NT2/D1 (cell line): ENCODE measurements around the gene ZP2.

Source experiments
- DNase-seq: peaks from one replicate; pipeline ENCODE4 v3.0.0-alpha.2; 2011; ENCODE audit warnings: low read depth, low spot score
- H3K27me3 ChIP-seq: 2 replicates; pipeline ENCODE4 v1.6.0; 2011; ENCODE audit warnings: mild to moderate bottlenecking; ENCODE audit not compliant: insufficient read length, insufficient read depth
- H3K36me3 ChIP-seq: 2 replicates; pipeline ENCODE4 v1.6.1; 2011; ENCODE audit warnings: mild to moderate bottlenecking, low read length, mixed read lengths; ENCODE audit not compliant: insufficient read depth, insufficient read length
- H3K4me1 ChIP-seq: 2 replicates; pipeline ENCODE4 v1.5.1; 2011; ENCODE audit not compliant: insufficient read depth, insufficient read length
- H3K4me3 ChIP-seq: 2 replicates; pipeline ENCODE4 v1.5.1; 2011; ENCODE audit warnings: low read depth; ENCODE audit not compliant: insufficient read length
- H3K9ac ChIP-seq: 2 replicates; pipeline ENCODE4 v1.6.0; 2011; ENCODE audit warnings: low read depth; ENCODE audit not compliant: insufficient read length
- H3K9me3 ChIP-seq: 2 replicates; pipeline ENCODE4 v1.5.1; 2011; ENCODE audit warnings: mild to moderate bottlenecking, low read length; ENCODE audit not compliant: insufficient read depth
- SUZ12 ChIP-seq: IDR thresholded peaks from 2 replicates; pipeline ENCODE4 v1.6.1; 2011; ENCODE audit not compliant: insufficient read length, insufficient read depth; ENCODE audit errors: extremely low read depth
- YY1 ChIP-seq: IDR thresholded peaks from 2 replicates; pipeline ENCODE4 v1.6.1; 2011; ENCODE audit not compliant: insufficient read length, insufficient read depth
- ZNF274 ChIP-seq: IDR thresholded peaks from 2 replicates; pipeline ENCODE4 v1.6.1; 2011; ENCODE audit warnings: mild to moderate bottlenecking, low read depth, low read length

The ZP2 gene

DNA sequence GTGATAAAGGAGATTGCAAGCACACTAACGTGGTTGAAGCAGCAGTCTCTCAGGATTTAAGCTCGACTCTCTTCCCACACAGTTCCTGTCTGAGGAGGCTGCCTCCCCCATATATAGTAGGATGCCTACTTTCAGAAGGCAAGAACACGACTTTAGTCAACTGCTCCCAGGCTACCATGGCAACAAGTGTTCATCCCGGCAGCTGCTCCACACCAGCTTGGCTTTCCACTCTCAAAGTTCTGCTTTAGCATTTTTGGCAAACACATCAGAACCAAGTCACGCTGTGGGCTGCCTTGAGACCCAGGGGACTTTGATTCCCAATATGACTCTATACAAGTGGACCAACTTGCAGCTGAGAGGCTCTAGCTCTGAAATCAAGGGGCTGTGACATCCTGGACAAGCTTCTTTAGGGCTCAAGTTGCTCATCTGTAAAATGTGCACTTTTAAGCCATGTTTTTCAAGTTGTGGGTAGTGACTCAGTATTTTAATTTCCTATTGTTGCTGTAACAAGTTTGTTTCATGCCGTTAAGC, 16.5 kb downstream of the ZP2 start:
- Histone ChIP-seq H3K4me3 (no peak overlapping the region), H3K27me3 (no peaks in the 10 kb centered on the region), H3K9me3 (no peaks in the 10 kb centered on the region), H3K4me1 (no peaks in the 10 kb centered on the region), H3K9ac (no peak overlapping the region), H3K36me3 (no peaks in the 10 kb centered on the region)
- no peak for TF ChIP-seq SUZ12
- TF ChIP-seq ZNF274, result no peak
- no peak for TF ChIP-seq YY1
- DNase-seq, result no peak

DNA sequence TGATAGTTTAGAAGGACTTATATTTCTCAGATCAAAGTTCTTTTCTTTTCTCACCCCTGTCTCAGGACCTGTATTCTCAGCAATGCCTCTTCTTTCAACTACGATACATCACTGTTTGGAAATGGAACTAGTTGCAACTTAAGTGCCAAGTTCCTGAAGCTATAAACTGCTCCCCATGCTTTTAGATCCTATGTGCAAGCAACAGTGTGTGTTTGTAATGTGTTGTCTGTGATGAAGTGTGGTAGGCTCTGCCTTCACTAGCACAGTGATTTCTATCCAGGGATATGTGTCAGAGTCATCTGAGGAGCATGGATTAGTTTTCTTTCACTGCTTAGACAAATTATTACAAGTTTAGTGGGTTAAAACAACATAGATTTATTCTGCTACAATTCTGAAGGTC, 18.4 kb downstream of the ZP2 start:
- Histone ChIP-seq H3K4me3 (no peak overlapping the region), H3K9ac (no peak overlapping the region), H3K27me3 (peaks cover 10% of the 10 kb centered on the region), H3K9me3 (no peaks in the 10 kb centered on the region), H3K36me3 (no peaks in the 10 kb centered on the region), H3K4me1 (peaks cover 4% of the 10 kb centered on the region)
- DNase-seq, result no peak
- TF ChIP-seq ZNF274 (no peak), SUZ12 (no peak), YY1 (no peak)

DNA sequence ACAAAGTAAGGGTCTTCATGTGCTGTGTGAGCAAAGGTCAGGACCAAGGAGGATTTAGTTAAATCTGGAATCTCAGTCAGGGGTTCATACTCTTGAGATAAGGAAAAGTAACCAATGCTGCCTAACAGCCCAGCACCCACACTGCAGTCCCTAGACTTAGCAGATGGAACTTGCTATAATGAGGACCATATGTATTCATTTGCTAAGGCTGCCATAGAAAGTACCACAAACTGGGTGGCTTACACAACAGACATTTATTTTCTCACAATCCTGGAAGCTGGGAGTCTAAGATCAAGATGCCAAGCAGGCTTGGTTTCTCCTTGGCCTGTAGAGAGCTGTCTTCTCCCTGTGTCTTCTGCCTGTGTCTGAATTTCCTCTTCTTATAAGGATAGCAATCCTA, 20.8 kb downstream of the ZP2 start:
- DNase-seq, result no peak

DNA sequence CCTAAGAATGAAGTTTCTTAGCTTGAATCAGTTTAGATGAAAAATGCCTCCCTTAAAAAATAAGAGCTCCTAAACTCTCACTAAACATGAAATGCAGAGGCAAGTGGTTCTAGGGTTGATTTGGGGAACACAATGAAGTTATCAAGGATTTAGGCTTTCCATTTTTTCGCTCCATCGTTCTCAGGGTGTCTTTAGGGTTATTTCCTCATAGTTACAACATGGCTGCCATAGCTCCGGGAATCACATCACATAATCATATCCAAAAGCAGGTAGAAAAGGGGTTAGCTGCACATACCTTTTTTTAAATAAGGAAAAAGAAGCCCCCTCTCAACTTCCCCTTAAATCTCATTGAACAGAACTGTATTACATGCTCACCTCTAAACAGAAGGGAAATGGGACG, 21.4 kb downstream of the ZP2 start:
- TF ChIP-seq ZNF274 (no peak), YY1 (no peak), SUZ12 (no peak)

More for the DNA sequence above, 20.8 kb downstream of the ZP2 start:
- H3K4me3 ChIP-seq, result no peak overlapping the region
- H3K27me3 ChIP-seq, result peaks cover 12% of the 10 kb centered on the region
- TF ChIP-seq YY1 (no peak), ZNF274 (no peak), SUZ12 (no peak)
- H3K9me3 ChIP-seq, result no peaks in the 10 kb centered on the region
- peaks cover 4% of the 10 kb centered on the region for H3K4me1 ChIP-seq
- H3K9ac ChIP-seq, result no peak overlapping the region
- H3K36me3 ChIP-seq, result no peaks in the 10 kb centered on the region

DNA sequence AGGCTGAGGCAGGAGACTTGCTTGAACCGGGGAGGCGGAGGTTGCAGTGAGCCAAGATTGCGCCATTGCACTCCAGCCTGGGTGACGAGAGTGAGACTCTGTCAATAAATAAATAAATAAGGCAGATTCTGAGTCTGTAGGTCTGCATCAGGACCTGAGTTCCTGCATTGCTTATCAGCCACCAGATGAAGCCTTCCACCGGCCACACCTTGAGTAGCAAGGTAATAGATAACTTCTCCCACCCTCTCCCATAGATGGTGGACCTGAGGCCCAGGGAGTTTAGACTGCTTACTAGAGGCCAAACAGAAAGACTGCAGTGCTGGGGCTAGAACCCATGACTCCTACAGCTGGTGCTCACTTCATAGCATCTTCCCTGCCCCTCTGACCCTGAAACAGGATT, 22.1 kb downstream of the ZP2 start:
- no peaks in the 10 kb centered on the region for H3K9me3 ChIP-seq
- no peak for TF ChIP-seq ZNF274

More for the DNA sequence above, 21.4 kb downstream of the ZP2 start:
- no peak for DNase-seq
- Histone ChIP-seq H3K9ac (no peak overlapping the region), H3K36me3 (no peaks in the 10 kb centered on the region), H3K9me3 (no peaks in the 10 kb centered on the region), H3K4me1 (peaks cover 4% of the 10 kb centered on the region), H3K4me3 (no peak overlapping the region), H3K27me3 (peaks cover 12% of the 10 kb centered on the region)

DNA sequence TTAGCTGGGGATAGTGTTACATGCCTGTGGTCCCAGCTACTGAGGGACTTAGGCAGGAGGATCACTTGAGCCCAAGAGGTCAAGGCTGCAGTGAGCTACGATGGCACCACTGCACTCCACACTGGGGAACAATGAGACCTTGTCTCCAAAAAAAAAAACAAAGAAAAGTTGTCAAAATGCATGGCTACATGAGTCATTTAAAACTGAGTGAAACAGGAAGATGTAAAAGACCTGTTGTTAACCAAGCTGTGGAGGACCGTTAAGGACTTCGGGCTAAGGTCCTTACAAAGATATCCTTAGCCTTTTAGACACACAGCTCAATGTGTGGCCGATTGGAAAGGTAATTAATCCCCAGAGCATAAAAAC, 25.1 kb downstream of the ZP2 start:
- Histone ChIP-seq H3K4me3 (no peak overlapping the region), H3K9ac (no peak overlapping the region), H3K9me3 (peaks cover 13% of the 10 kb centered on the region; the same call in 1 of the 2 replicates), H3K4me1 (peaks cover 4% of the 10 kb centered on the region), H3K36me3 (peaks cover 9% of the 10 kb centered on the region), H3K27me3 (peaks cover 12% of the 10 kb centered on the region)
- no peak for DNase-seq
- TF ChIP-seq YY1, result no peak
- TF ChIP-seq ZNF274, result no peak
- no peak for TF ChIP-seq SUZ12

More for the DNA sequence above, 22.1 kb downstream of the ZP2 start:
- peaks cover 12% of the 10 kb centered on the region for H3K27me3 ChIP-seq
- H3K4me1 ChIP-seq, result peaks cover 4% of the 10 kb centered on the region
- no peak overlapping the region for H3K4me3 ChIP-seq
- DNase-seq, result no peak
- H3K9ac ChIP-seq, result no peak overlapping the region
- H3K36me3 ChIP-seq, result no peaks in the 10 kb centered on the region

DNA sequence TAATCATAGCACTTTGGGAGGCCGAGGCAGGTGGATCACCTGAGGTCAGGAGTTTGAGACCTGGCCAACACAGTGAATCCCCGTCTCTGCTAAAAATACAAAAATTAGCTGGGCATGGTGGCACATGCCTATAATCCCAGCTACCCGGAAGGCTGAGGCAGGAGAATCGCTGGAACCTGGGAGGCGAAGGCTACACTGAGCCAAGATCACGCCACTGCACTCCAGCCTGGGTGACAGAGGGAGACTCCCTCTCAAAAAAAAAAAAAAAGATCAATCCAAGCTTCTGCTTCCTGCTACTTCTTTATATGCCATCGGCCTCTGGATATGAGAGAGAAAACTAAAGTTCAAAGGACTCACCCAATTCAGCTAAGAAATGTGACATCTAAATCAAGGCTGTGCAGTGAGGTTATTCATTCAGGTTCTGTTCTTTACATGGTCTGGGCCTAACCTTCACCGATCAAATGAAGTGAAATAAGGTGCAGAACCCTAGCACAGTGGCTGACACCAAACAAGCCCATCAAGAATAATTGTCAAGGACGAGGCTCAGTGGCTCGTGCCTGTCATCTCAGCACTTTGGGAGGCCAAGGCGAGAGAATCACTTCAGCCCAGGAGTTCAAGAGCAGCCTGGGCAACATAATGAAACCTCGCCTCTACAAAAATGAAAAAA, 25.6 kb downstream of the ZP2 start:
- no peak overlapping the region for H3K9ac ChIP-seq
- peaks cover 14% of the 10 kb centered on the region for H3K36me3 ChIP-seq
- H3K4me1 ChIP-seq, result peaks cover 4% of the 10 kb centered on the region
- TF ChIP-seq SUZ12, result no peak
- H3K9me3 ChIP-seq, result peaks cover 16% of the 10 kb centered on the region; the same call in 1 of the 2 replicates
- DNase-seq, result no peak
- peaks cover 12% of the 10 kb centered on the region for H3K27me3 ChIP-seq
- no peak overlapping the region for H3K4me3 ChIP-seq

DNA sequence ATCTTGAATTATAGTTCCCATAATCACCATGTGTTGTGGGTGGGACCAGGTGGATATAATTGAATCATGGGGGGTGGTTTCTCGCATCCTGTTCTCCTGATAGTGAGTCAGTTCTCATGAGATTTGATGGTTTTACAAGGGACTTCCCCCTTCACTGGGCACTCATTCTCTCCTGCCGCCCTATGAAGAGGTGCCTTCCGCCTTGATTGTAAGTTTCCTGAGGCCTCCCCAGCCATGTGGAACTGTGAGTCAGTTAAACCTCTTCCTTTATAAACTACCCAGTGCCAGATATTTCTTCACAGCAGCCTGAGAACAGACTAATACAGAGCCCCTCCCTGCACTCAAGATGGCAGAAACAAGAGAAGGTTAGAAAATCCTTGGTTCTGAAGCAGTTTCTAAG, 26.5 kb downstream of the ZP2 start:
- no peak for DNase-seq
- Histone ChIP-seq H3K4me1 (peaks cover 4% of the 10 kb centered on the region), H3K9ac (no peak overlapping the region), H3K27me3 (peaks cover 12% of the 10 kb centered on the region), H3K9me3 (peaks cover 21% of the 10 kb centered on the region; the same call in 1 of the 2 replicates), H3K36me3 (peaks cover 21% of the 10 kb centered on the region), H3K4me3 (no peak overlapping the region)
- no peak for TF ChIP-seq YY1
- no peak for TF ChIP-seq SUZ12
- no peak for TF ChIP-seq ZNF274
